ENCODE measurements around the gene MRPS15. TPM values are rescaled to one million over a fixed set of nuclear protein-coding genes. Genes with fewer than 3 reads are reported as not detected.
"Not testable (repeated sequence)": the region's sequence is repeated elsewhere in the genome, so short reads cannot be mapped to it uniquely, and the experiment has no call there.

Gene MRPS15
- total and polyA plus RNA-seq, 4 donors = 41.8 to 95.0 (median 59.8) TPM

GRCh38 chr1:36489258-36490051 lies 25.3 kb upstream of the MRPS15 start:
- WGBS = 81% methylated on average over 10 of the region's 10 CpGs
- not testable (repeated sequence) for H3K27ac ChIP-seq (ENCODE audit: low read depth in 1 of 2, low read length in 2 of 2); H3K9me3 ChIP-seq (ENCODE audit: control insufficient read depth in 4 of 4, low read length in 3 of 4)

GRCh38 chr1:36487906-36488305 lies 23.7 kb upstream of the MRPS15 start:
- WGBS = 82% methylated on average over 3 of the region's 3 CpGs
- Histone ChIP-seq H3K27ac (ENCODE audit: low read depth in 1 of 2, low read length in 2 of 2) (peak overlapping the region in 1 of 2 donors; percentile 84), H3K4me3 (ENCODE audit: low read depth in 1 of 3, low read length in 3 of 3) (no peak overlapping the region), H3K9me3 (ENCODE audit: control insufficient read depth in 4 of 4, low read length in 3 of 4) (no peaks in the 10 kb centered on the region), H3K4me1 (ENCODE audit: control insufficient read depth in 4 of 4, insufficient read depth in 4 of 4, low read length in 3 of 4) (peaks cover 3 to 16% (median 9%) of the 10 kb centered on the region in 4 donors), H3K36me3 (ENCODE audit: control insufficient read depth in 4 of 4, insufficient read depth in 3 of 4, low read depth in 1 of 4, low read length in 3 of 4) (no peaks in the 10 kb centered on the region), H3K9ac (ENCODE audit: low read depth in 1 of 2, low read length in 2 of 2) (no peak overlapping the region), H3K27me3 (ENCODE audit: control insufficient read depth in 4 of 4, insufficient read depth in 4 of 4, low read length in 3 of 4) (no peaks in the 10 kb centered on the region)
- DNase-seq (ENCODE audit: low spot score) = no peak
- no peak for TF ChIP-seq HNF4A (conservative IDR thresholded peaks at IDR 0.05)
- TF ChIP-seq REST (IDR thresholded peaks at IDR 0.05) = no peak
- TF ChIP-seq FOXA1 (IDR thresholded peaks at IDR 0.05) = no peak
- TF ChIP-seq HNF4G (IDR thresholded peaks at IDR 0.05) = no peak
- no peak for TF ChIP-seq RXRA (IDR thresholded peaks at IDR 0.05)
- TF ChIP-seq, protein P1, sequence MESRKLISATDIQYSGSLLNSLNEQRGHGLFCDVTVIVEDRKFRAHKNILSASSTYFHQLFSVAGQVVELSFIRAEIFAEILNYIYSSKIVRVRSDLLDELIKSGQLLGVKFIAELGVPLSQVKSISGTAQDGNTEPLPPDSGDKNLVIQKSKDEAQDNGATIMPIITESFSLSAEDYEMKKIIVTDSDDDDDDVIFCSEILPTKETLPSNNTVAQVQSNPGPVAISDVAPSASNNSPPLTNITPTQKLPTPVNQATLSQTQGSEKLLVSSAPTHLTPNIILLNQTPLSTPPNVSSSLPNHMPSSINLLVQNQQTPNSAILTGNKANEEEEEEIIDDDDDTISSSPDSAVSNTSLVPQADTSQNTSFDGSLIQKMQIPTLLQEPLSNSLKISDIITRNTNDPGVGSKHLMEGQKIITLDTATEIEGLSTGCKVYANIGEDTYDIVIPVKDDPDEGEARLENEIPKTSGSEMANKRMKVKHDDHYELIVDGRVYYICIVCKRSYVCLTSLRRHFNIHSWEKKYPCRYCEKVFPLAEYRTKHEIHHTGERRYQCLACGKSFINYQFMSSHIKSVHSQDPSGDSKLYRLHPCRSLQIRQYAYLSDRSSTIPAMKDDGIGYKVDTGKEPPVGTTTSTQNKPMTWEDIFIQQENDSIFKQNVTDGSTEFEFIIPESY (IDR thresholded peaks at IDR 0.05) = no peak
- TF ChIP-seq RAD21 (IDR thresholded peaks at IDR 0.05) = no peak
- no peak for TF ChIP-seq SP1 (IDR thresholded peaks at IDR 0.05)
- no peak for TF ChIP-seq YY1 (IDR thresholded peaks at IDR 0.05)
- no peak for TF ChIP-seq EGR1 (IDR thresholded peaks at IDR 0.05; ENCODE audit: low read depth in 2 of 2)
- no peak for TF ChIP-seq JUND (IDR thresholded peaks at IDR 0.05)
- no peak for TF ChIP-seq FOXA2 (IDR thresholded peaks at IDR 0.05)
- no peak for TF ChIP-seq TAF1 (conservative IDR thresholded peaks at IDR 0.05)
- TF ChIP-seq, protein P2, sequence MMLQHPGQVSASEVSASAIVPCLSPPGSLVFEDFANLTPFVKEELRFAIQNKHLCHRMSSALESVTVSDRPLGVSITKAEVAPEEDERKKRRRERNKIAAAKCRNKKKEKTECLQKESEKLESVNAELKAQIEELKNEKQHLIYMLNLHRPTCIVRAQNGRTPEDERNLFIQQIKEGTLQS (IDR thresholded peaks at IDR 0.05) = no peak

More at GRCh38 chr1:36489258-36490051, 25.3 kb upstream of the MRPS15 start:
- DNase-seq (ENCODE audit: low spot score); H3K36me3 ChIP-seq (ENCODE audit: control insufficient read depth in 4 of 4, insufficient read depth in 3 of 4, low read depth in 1 of 4, low read length in 3 of 4); H3K4me3 ChIP-seq (ENCODE audit: low read depth in 1 of 3, low read length in 3 of 3); H3K27me3 ChIP-seq (ENCODE audit: control insufficient read depth in 4 of 4, insufficient read depth in 4 of 4, low read length in 3 of 4); H3K9ac ChIP-seq (ENCODE audit: low read depth in 1 of 2, low read length in 2 of 2): not testable (repeated sequence)
- H3K4me1 ChIP-seq (ENCODE audit: control insufficient read depth in 4 of 4, insufficient read depth in 4 of 4, low read length in 3 of 4) = peaks cover 3 to 16% (median 9%) of the 10 kb centered on the region in 4 donors

GRCh38 chr1:36487336-36487725 lies 23.1 kb upstream of the MRPS15 start:
- H3K4me1 ChIP-seq (ENCODE audit: control insufficient read depth in 4 of 4, insufficient read depth in 4 of 4, low read length in 3 of 4) = peaks cover 3 to 16% (median 9%) of the 10 kb centered on the region in 4 donors
- H3K4me3 ChIP-seq (ENCODE audit: low read depth in 1 of 3, low read length in 3 of 3); DNase-seq (ENCODE audit: low spot score); H3K36me3 ChIP-seq (ENCODE audit: control insufficient read depth in 4 of 4, insufficient read depth in 3 of 4, low read depth in 1 of 4, low read length in 3 of 4); H3K9me3 ChIP-seq (ENCODE audit: control insufficient read depth in 4 of 4, low read length in 3 of 4); H3K27me3 ChIP-seq (ENCODE audit: control insufficient read depth in 4 of 4, insufficient read depth in 4 of 4, low read length in 3 of 4); H3K9ac ChIP-seq (ENCODE audit: low read depth in 1 of 2, low read length in 2 of 2): not testable (repeated sequence)
- H3K27ac ChIP-seq (ENCODE audit: low read depth in 1 of 2, low read length in 2 of 2) = peak overlapping the region; percentile 84 to 89
- WGBS = 79% methylated on average over 9 of the region's 9 CpGs
